K562 (cell line): ENCODE measurements around the gene DTX3. TPM values are rescaled to one million over a fixed set of nuclear protein-coding genes. Genes with fewer than 3 reads are reported as not detected.
A peak's percentile ranks its signal among the peaks of the same experiment; 100 is the strongest.

Experiments
- ATAC-seq: fragments of 200-7000 bp; cut with Tn5 transposase; 3 replicates; pipeline ENCODE4 v1.9.1; 2020; ENCODE audit warnings: moderate library complexity
- BruUV-seq: library from RNA; stranded (reverse); fragments of 400-500 nt; replicated peaks from 2 replicates; lab custom pipeline; 2021; lab: Mats Ljungman, UMichigan
- CTCF ChIA-PET: fragments of 300-600 bp; formaldehyde crosslinking; extraction: SDS; loops from one replicate; lab custom pipeline; 2021; ENCODE audit warnings: low intra/inter-chr PET ratio; lab: Yijun Ruan, JAX
- POLR2A ChIA-PET: fragments of 300-600, 350-650 bp; sonication (Branson Sonifier 250); formaldehyde crosslinking; extraction: SDS; loops from one replicate; lab custom pipeline; 2021; ENCODE audit warnings: antibody characterized with exemption, inconsistent platforms; lab: Yijun Ruan, JAX
- DNase-seq, 4 experiments: peaks; one replicate each; pipeline versions ENCODE4 v3.0.0 to v3.0.0-alpha.2; 2011 to 2018; ENCODE audit warnings: low spot score in 3 of 4, mixed read lengths in 3 of 4; ENCODE audit errors: extremely low read depth in 1 of 4
- FAIRE-seq: peaks from 2 replicates; lab custom pipeline; 2011; peaks lifted over from hg19 to GRCh38; lab: Jason Lieb, UNC
- H2AFZ ChIP-seq: 2 replicates; pipeline ENCODE4 v1.6.0; 2011; ENCODE audit warnings: low read depth, low read length, control low read depth, inconsistent platforms
- H3K27ac ChIP-seq: fragments of 200-600 bp; 3 replicates; pipeline ENCODE4 v1.8.0; 2011; ENCODE audit warnings: low read depth, mild to moderate bottlenecking, control low read depth, inconsistent platforms, low read length, moderate library complexity, mixed read lengths; ENCODE audit errors: extremely low read depth
- H3K27me3 ChIP-seq, 2 experiments: fragments of 300-600 bp in 1 of 2; 2 replicates in 1 of 2; 3 replicates in 1 of 2; pipeline versions ENCODE4 v1.6.0 to v1.8.0; 2011; ENCODE audit warnings: inconsistent platforms in 2 of 2, low read length in 2 of 2, mild to moderate bottlenecking in 1 of 2, mixed read lengths in 1 of 2, moderate library complexity in 1 of 2; ENCODE audit not compliant: control insufficient read depth in 2 of 2, insufficient read depth in 2 of 2
- H3K36me3 ChIP-seq: fragments of 300-600 bp; 3 replicates; pipeline ENCODE4 v1.8.0; 2011; ENCODE audit warnings: mild to moderate bottlenecking, low read length, inconsistent platforms; ENCODE audit not compliant: control insufficient read depth, insufficient read depth
- H3K4me1 ChIP-seq, 2 experiments: fragments of 200-600 bp in 1 of 2; replicated peaks in 1 of 2; 2 replicates in 1 of 2; 3 replicates in 1 of 2; pipeline versions ENCODE4 v1.5.1 to v1.8.0; 2011; ENCODE audit warnings: inconsistent platforms in 2 of 2, low read length in 2 of 2, mild to moderate bottlenecking in 1 of 2, mixed read lengths in 1 of 2, moderate library complexity in 1 of 2; ENCODE audit not compliant: control insufficient read depth in 2 of 2, insufficient read depth in 2 of 2
- H3K4me2 ChIP-seq: 2 replicates; pipeline ENCODE4 v1.6.1; 2011; ENCODE audit warnings: low read length, control low read depth, inconsistent platforms, mixed read lengths; ENCODE audit not compliant: insufficient read depth
- H3K4me3 ChIP-seq: fragments of 200-600 bp; sonication (generic), shearing (Covaris generic); 2 replicates; pipeline ENCODE4 v1.5.1; 2016; ENCODE audit warnings: control low read depth, inconsistent platforms
- H3K79me2 ChIP-seq: fragments of 200-600 bp; 3 replicates; pipeline ENCODE4 v1.8.0; 2011; ENCODE audit warnings: low read length, inconsistent platforms; ENCODE audit not compliant: control insufficient read depth, insufficient read depth
- H3K9ac ChIP-seq, 2 experiments: 2 replicates each; pipeline versions ENCODE4 v1.6.0 to v1.6.1; 2011; ENCODE audit warnings: low read depth in 2 of 2, low read length in 2 of 2, control low read depth in 1 of 2, inconsistent platforms in 1 of 2, mild to moderate bottlenecking in 1 of 2, mixed read lengths in 1 of 2; ENCODE audit not compliant: insufficient read depth in 1 of 2
- H3K9me1 ChIP-seq: one replicate; pipeline ENCODE4 v1.6.0; 2011; ENCODE audit warnings: inconsistent platforms, mild to moderate bottlenecking, low read length, moderate library complexity; ENCODE audit not compliant: control insufficient read depth, insufficient read depth
- H3K9me3 ChIP-seq: replicated peaks from 2 replicates; pipeline ENCODE4 v1.5.1; 2011; ENCODE audit warnings: low read depth, low read length, inconsistent platforms; ENCODE audit not compliant: control insufficient read depth, insufficient read depth
- H4K20me1 ChIP-seq: replicated peaks from 2 replicates; pipeline ENCODE4 v1.6.1; 2011; ENCODE audit warnings: low read length, inconsistent platforms, mixed read lengths; ENCODE audit not compliant: control insufficient read depth, insufficient read depth
- CBFB ChIP-seq: sonication (generic); formaldehyde crosslinking; IDR thresholded peaks from 2 replicates; pipeline ENCODE4 v1.4.0; 2020; ENCODE audit warnings: mild to moderate bottlenecking, missing genetic modification reagents
- CGGBP1 ChIP-seq: fragments of 250-450 bp; sonication (Bioruptor Pico); IDR thresholded peaks from 2 replicates; pipeline ENCODE4 v1.9.0; 2021; ENCODE audit warnings: mild to moderate bottlenecking
- ELK3 ChIP-seq: fragments of 450-650 bp; formaldehyde crosslinking; IDR thresholded peaks from 2 replicates; pipeline ENCODE4 v1.4.0; 2020; ENCODE audit warnings: mild to moderate bottlenecking
- HNRNPL ChIP-seq: fragments of 200-400 bp; formaldehyde crosslinking; IDR thresholded peaks from 2 replicates; pipeline ENCODE4 v1.6.1; 2017; ENCODE audit warnings: low read depth, mild to moderate bottlenecking, low read length
- ILF3 ChIP-seq: fragments of 450-650 bp; IDR thresholded peaks from 2 replicates; pipeline ENCODE4 v1.6.1; 2018; ENCODE audit warnings: antibody characterized with exemption, mild to moderate bottlenecking, moderate library complexity, borderline replicate concordance
- IRF2 ChIP-seq: sonication (generic); formaldehyde crosslinking; IDR thresholded peaks from 2 replicates; pipeline ENCODE4 v1.8.1; 2022; ENCODE audit warnings: mild to moderate bottlenecking, missing genetic modification reagents
- MAFF ChIP-seq: IDR thresholded peaks from 2 replicates; pipeline ENCODE4 v1.6.1; 2012; ENCODE audit warnings: low read length, improper control_type of control experiment
- MCM5 ChIP-seq: fragments of 450-650 bp; IDR thresholded peaks from 2 replicates; pipeline ENCODE4 v1.6.1; 2016; ENCODE audit warnings: low read depth
- NRF1 ChIP-seq, 2 experiments: fragments of 450-650 bp; IDR thresholded peaks in 1 of 2; conservative IDR thresholded peaks in 1 of 2; 2 replicates each; pipeline ENCODE4 v1.6.1; 2014; ENCODE audit warnings: mild to moderate bottlenecking in 2 of 2
- POLR2A ChIP-seq: fragments of 450-650 bp; conservative IDR thresholded peaks from 2 replicates; pipeline ENCODE4 v1.6.1; 2016
- SIN3A ChIP-seq, 2 experiments: fragments of 150-350 bp in 1 of 2; IDR thresholded peaks; 2 replicates each; pipeline ENCODE4 v1.6.1; 2011 to 2016; ENCODE audit warnings: borderline replicate concordance in 2 of 2, low read depth in 2 of 2, low read length in 2 of 2, mild to moderate bottlenecking in 2 of 2, moderate library complexity in 2 of 2; ENCODE audit not compliant: control insufficient read depth in 1 of 2
- SMAD2 ChIP-seq: fragments of 150-350 bp; IDR thresholded peaks from 2 replicates; pipeline ENCODE4 v1.6.1; 2014; ENCODE audit warnings: low read depth, mild to moderate bottlenecking, low read length
- SMARCB1 ChIP-seq: IDR thresholded peaks from 2 replicates; pipeline ENCODE4 v1.6.1; 2011; ENCODE audit warnings: improper control_type of control experiment, low read depth; ENCODE audit not compliant: insufficient read length
- SMARCC2 ChIP-seq: fragments of 450-650 bp; IDR thresholded peaks from 2 replicates; pipeline ENCODE4 v1.6.1; 2017; ENCODE audit warnings: antibody characterized with exemption, moderate library complexity, mild to moderate bottlenecking, low read depth
- SMC3 ChIP-seq: conservative IDR thresholded peaks from 2 replicates; pipeline ENCODE4 v1.6.1; 2011; ENCODE audit warnings: low read depth, low read length, improper control_type of control experiment; ENCODE audit not compliant: insufficient read depth
- STAT5B ChIP-seq: fragments of 250-450 bp; sonication (Bioruptor Pico); IDR thresholded peaks from 2 replicates; pipeline ENCODE4 v1.8.0; 2021; ENCODE audit warnings: mild to moderate bottlenecking, inconsistent platforms
- SUPT5H ChIP-seq: fragments of 450-650 bp; IDR thresholded peaks from 2 replicates; pipeline ENCODE4 v1.6.1; 2016
- TEAD2 ChIP-seq: fragments of 450-650 bp; IDR thresholded peaks from 2 replicates; pipeline ENCODE4 v1.6.1; 2016; ENCODE audit warnings: missing genetic modification characterization, control low read depth, missing compliant biosample characterization
- ZBTB8A ChIP-seq: fragments of 450-650 bp; IDR thresholded peaks from 2 replicates; pipeline ENCODE4 v1.6.1; 2018; ENCODE audit warnings: mild to moderate bottlenecking, moderate library complexity; ENCODE audit not compliant: partially characterized antibody
- ZNF124 ChIP-seq: sonication (generic); formaldehyde crosslinking; IDR thresholded peaks from 2 replicates; pipeline ENCODE4 v1.8.1; 2022; ENCODE audit warnings: missing genetic modification reagents
- ZNF253 ChIP-seq: fragments of 250-450 bp; sonication (Bioruptor Pico); conservative IDR thresholded peaks from 2 replicates; pipeline ENCODE4 v1.6.1; 2021; ENCODE audit warnings: mild to moderate bottlenecking
- ZNF282 ChIP-seq: sonication (generic); formaldehyde crosslinking; IDR thresholded peaks from 2 replicates; pipeline ENCODE4 v1.8.1; 2023; ENCODE audit warnings: missing genetic modification reagents
- WGBS: fragments of 100-300 bp; shearing (Covaris generic); methylation state at CpG from one replicate; pipeline ENCODE4 v1.1.6; 2016; ENCODE audit warnings: low coverage, mixed read lengths; ENCODE audit not compliant: insufficient coverage; ENCODE audit errors: missing lambda C conversion rate; 5-methylcytosine and 5-hydroxymethylcytosine counted together
- in situ Hi-C: fragments of 300-500 bp; cut with MboI; formaldehyde crosslinking; loops from 4 replicates; pipeline ENCODE4 v1.15.0; 2018; ENCODE audit warnings: inconsistent platforms, mixed read lengths
- intact Hi-C: fragments of 100-400 bp; cut with micrococcal nuclease; formaldehyde crosslinking; loops from 2 replicates; pipeline ENCODE4 v1.14.2; 2022
- polyA plus RNA-seq, 8 experiments: library from polyadenylated mRNA; depleted of rRNA in 4 of 8; stranded (reverse) in 5 of 8; unstranded in 3 of 8; fragments of >200 nt; fragmentation: Nextera tagmentation in 2 of 8; fragmentation: Illumina TruSeq in 1 of 8; extraction: Ambion mirVana in 2 of 8; extraction: Trizol in 1 of 8; gene quantifications; 2 replicates each; pipeline versions ENCODE4 v1.2.1 to v1.2.3, GENCODE V29; 2011 to 2014; ENCODE audit warnings: inconsistent platforms in 1 of 8, missing spikeins in 1 of 8
- total RNA-seq, 7 experiments: library from RNA; depleted of rRNA in 6 of 7; stranded (reverse); fragments of >200 nt in 6 of 7; fragmentation: Illumina TruSeq in 2 of 7; extraction: Trizol in 2 of 7; gene quantifications; 2 replicates each; pipeline versions ENCODE4 v1.2.1 to v1.2.3, GENCODE V29; 2011 to 2021; ENCODE audit warnings: low replicate concordance in 1 of 7
- TF ChIP-seq, protein P1 (sequence below): sonication (generic); formaldehyde crosslinking; IDR thresholded peaks from 2 replicates; pipeline ENCODE4 v1.8.0; 2023; ENCODE audit warnings: mild to moderate bottlenecking, missing genetic modification reagents

The DTX3 gene
- total and polyA plus RNA-seq, 9 of the 15 experiments (the other 6 are each of a cell fraction or from before 2014, with no cell fraction given), result 0.03 to 0.09 (median 0.06) TPM; not detected in 6

DNA sequence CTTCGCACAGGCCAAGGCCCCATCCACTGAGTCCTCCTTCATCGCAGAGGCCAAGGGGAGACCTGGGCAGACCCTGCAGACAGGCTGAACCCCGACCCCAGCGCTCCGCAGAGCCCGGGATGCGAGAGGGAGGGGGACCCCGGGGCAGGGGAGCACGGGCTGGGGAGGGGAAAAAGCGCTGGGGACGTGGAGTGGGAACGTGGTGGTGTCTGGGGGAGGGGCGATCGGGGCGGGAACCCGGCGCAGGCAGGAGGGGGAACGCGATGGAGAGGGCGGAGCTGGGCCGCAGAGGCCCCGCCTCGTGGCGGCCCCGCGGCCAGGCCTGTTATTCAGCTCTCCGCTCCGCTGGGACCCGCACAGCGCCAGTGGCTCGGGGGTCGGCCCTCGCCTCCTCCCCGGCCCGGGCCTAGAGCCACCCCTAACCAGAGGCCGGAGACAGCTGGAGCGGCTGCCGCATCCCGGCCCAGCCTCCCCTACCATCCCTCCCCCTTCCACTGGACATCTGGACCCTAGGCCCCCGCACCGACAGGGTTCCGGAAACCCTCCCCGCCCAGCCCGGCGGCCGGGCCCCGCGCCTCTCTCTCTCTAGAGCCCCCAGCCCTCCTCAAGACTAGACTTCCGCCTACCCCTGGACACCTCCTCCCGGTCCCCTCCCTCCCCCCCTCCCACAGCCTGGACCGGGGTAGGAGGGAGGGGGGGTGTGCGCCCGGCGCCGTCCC, 6.6 kb downstream of the DTX3 start, which contains the start of gene ARHGEF25:
Gene ARHGEF25 (plus strand): TSS at position 328 of the 719 bp plus-strand sequence. CDS start 460 bp downstream, outside the sequence.
- FAIRE-seq, result no peak
- intact Hi-C loops, result no loop called here
- WGBS, result 19% methylated on average over 17 of the region's 55 CpGs
- Histone ChIP-seq H3K4me3 (peak within 1 kb of the TSS; percentile 65), H3K27ac (peak within 1 kb of the TSS; percentile 72), H3K27me3 (no peaks in the 10 kb centered on the region), H3K4me1 (peaks cover 50 to 62% of the 10 kb centered on the region in 2 experiments), H4K20me1 (no peaks in the 10 kb centered on the region), H3K9ac (peak within 1 kb of the TSS; percentile 69 to 91), H3K4me2 (peak within 1 kb of the TSS; percentile 68), H3K9me3 (no peaks in the 10 kb centered on the region), H3K36me3 (peaks cover 13% of the 10 kb centered on the region; the same call in 2 of the 3 replicates), H3K79me2 (peaks cover 2% of the 10 kb centered on the region; the same call in 2 of the 3 replicates), H3K9me1 (peaks cover 4% of the 10 kb centered on the region), H2AFZ (peak within 1 kb of the TSS; percentile 90)
- BruUV-seq, result no TSS peak
- ChIA-PET CTCF (no interaction called here), POLR2A (interaction anchor here (0.6 to 1.7 kb wide), 5 partner anchors 10 to 95 kb away, joined by 3 to 6 read pairs (median 4); partner anchors contain the start of gene DDIT3)
- peak; percentile 88 for ATAC-seq
- DNase-seq, result peak; percentile 83 to 95 (median 94)
- in situ Hi-C loops, result no loop called here
- TF ChIP-seq NRF1 (conservative IDR thresholded peaks at IDR 0.05 in 1 of 2, IDR thresholded peaks at IDR 0.05 in 1 of 2) (peak; percentile 64 to 66), IRF2 (CRISPR knock-in tag) (no peak), MCM5 (no peak), SIN3A (IDR thresholded peaks at IDR 0.05; ENCODE audit: borderline replicate concordance in 2 of 2, control insufficient read depth in 1 of 2, low read depth in 2 of 2, low read length in 2 of 2) (peak in 1 of 2 experiments; percentile 28; a peak in 1 of 4 replicates), SMAD2 (no peak), ZBTB8A (no peak), SMARCB1 (no peak), CBFB (CRISPR knock-in tag) (no peak), CGGBP1 (CRISPR knock-in tag) (no peak), ZNF124 (CRISPR knock-in tag) (no peak), SMC3 (no peak), STAT5B (CRISPR knock-in tag) (no peak), SUPT5H (peak; percentile 78), ZNF253 (CRISPR knock-in tag) (no peak), MAFF (no peak), ILF3 (no peak), SMARCC2 (no peak), TEAD2 (tag) (no peak), HNRNPL (no peak), ELK3 (CRISPR knock-in tag) (no peak), ZNF282 (no peak), POLR2A (peak; percentile 85)
- TF ChIP-seq, protein P1, sequence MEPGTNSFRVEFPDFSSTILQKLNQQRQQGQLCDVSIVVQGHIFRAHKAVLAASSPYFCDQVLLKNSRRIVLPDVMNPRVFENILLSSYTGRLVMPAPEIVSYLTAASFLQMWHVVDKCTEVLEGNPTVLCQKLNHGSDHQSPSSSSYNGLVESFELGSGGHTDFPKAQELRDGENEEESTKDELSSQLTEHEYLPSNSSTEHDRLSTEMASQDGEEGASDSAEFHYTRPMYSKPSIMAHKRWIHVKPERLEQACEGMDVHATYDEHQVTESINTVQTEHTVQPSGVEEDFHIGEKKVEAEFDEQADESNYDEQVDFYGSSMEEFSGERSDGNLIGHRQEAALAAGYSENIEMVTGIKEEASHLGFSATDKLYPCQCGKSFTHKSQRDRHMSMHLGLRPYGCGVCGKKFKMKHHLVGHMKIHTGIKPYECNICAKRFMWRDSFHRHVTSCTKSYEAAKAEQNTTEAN (CRISPR knock-in tag), result no peak
